Natural killer cell (primary cell): ENCODE measurements around the gene ZNF775. TPM values are rescaled to one million over a fixed set of nuclear protein-coding genes. Genes with fewer than 3 reads are reported as not detected.

Source experiments
- ATAC-seq, 3 donors: fragments of 150-1000 bp in 2 of 3; fragments of 200-7000 bp in 1 of 3; cut with Tn5 transposase; 1 replicate in 1 of 3; 2 replicates in 2 of 3; pipeline ENCODE4 v1.10.0; 2021; ENCODE audit warnings: mild to moderate bottlenecking in 2 of 3, moderate library complexity in 2 of 3
- DNase-seq, 2 donors: peaks; one replicate each; pipeline versions ENCODE4 v3.0.0 to v3.0.0-alpha.2; 2013 to 2021; ENCODE audit warnings: mixed read lengths in 1 of 2
- H3K27ac ChIP-seq: one replicate; pipeline ENCODE4 v1.5.1; 2013; ENCODE audit warnings: mild to moderate bottlenecking, low read length
- H3K27me3 ChIP-seq: one replicate; pipeline ENCODE4 v1.6.1; 2013; ENCODE audit warnings: low read length; ENCODE audit not compliant: control insufficient read depth, insufficient read depth
- H3K36me3 ChIP-seq: one replicate; pipeline ENCODE4 v1.6.1; 2013; ENCODE audit warnings: low read length; ENCODE audit not compliant: control insufficient read depth, insufficient read depth
- H3K4me1 ChIP-seq: one replicate; pipeline ENCODE4 v1.6.1; 2013; ENCODE audit warnings: low read length; ENCODE audit not compliant: control insufficient read depth, insufficient read depth
- H3K4me3 ChIP-seq: one replicate; pipeline ENCODE4 v1.5.1; 2013; ENCODE audit warnings: low read length
- H3K9me3 ChIP-seq: one replicate; pipeline ENCODE4 v1.6.1; 2013; ENCODE audit warnings: low read length; ENCODE audit not compliant: control insufficient read depth, insufficient read depth
- H3K27ac Mint-ChIP-seq, 2 donors: one replicate each; pipeline ENCODE4 v1.8.0; 2022; ENCODE audit warnings: mild to moderate bottlenecking in 2 of 2, mixed read lengths in 2 of 2, moderate library complexity in 1 of 2
- H3K27me3 Mint-ChIP-seq, 2 donors: one replicate each; pipeline ENCODE4 v1.8.0; 2022; ENCODE audit warnings: low read depth in 2 of 2, mixed read lengths in 2 of 2
- H3K36me3 Mint-ChIP-seq: one replicate; pipeline ENCODE4 v1.8.0; 2022; ENCODE audit warnings: mixed read lengths
- H3K4me1 Mint-ChIP-seq, 2 donors: one replicate each; pipeline ENCODE4 v1.8.0; 2022; ENCODE audit warnings: mixed read lengths in 2 of 2
- H3K4me3 Mint-ChIP-seq: one replicate; pipeline ENCODE4 v1.8.0; 2022; ENCODE audit warnings: mild to moderate bottlenecking, moderate library complexity, mixed read lengths
- H3K9me3 Mint-ChIP-seq, 2 donors: one replicate each; pipeline ENCODE4 v1.8.0; 2022; ENCODE audit warnings: mixed read lengths in 2 of 2
- WGBS: methylation state at CpG from one replicate; pipeline ENCODE4 v1.1.7; 2013; ENCODE audit warnings: missing lambda C conversion rate; ENCODE audit not compliant: insufficient coverage; 5-methylcytosine and 5-hydroxymethylcytosine counted together
- intact Hi-C: fragments of 100-400 bp; cut with micrococcal nuclease; formaldehyde crosslinking; loops from one replicate; pipeline ENCODE4 v1.14.2; 2022
- total RNA-seq, 4 donors: library from RNA; stranded (reverse); fragments of 120-200 nt in 1 of 4; gene quantifications; one replicate each; pipeline versions ENCODE4 v1.2.3 to v1.2.4, GENCODE V29; 2013 to 2022
- TF ChIP-seq, protein P1 (sequence below): fragments of 200-600 bp; IDR thresholded peaks from one replicate; pipeline ENCODE4 v1.8.0; 2022; ENCODE audit warnings: antibody characterized with exemption

Gene ZNF775
- total RNA-seq, 3 donors from 2014 or later (not counting 1 experiment from before 2014, with no cell fraction given) = 1.3 to 2.7 (median 1.6) TPM

DNA sequence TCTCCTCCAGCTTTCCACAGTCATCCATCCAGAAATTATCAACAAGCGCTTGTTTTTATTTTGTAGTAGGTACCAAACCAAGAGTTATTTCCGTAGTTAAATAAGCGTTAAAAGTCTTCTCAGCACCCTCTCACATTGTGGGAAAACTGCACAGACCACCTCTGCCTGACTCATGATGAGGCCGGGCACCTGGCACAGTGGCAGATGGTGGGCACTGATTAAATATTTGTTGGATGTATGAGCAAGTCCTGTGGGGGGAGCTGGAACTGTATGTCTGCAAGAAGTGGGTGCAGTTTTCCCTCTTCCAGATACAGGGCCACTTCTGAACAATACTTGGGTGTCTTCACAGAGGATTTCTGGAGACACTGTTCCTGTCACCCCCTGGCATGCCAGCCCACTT lies 15.8 kb upstream of the ZNF775 start:
- Mint-ChIP-seq H3K36me3 (no peaks in the 10 kb centered on the region), H3K4me1 (peaks cover 20 to 24% of the 10 kb centered on the region in 2 donors), H3K9me3 (peaks cover 0 to 3% of the 10 kb centered on the region in 2 donors), H3K4me3 (no peak overlapping the region), H3K27ac (no peak overlapping the region), H3K27me3 (peaks cover 0 to 5% of the 10 kb centered on the region in 2 donors)
- Histone ChIP-seq H3K4me1 (peaks cover 26% of the 10 kb centered on the region), H3K36me3 (no peaks in the 10 kb centered on the region), H3K4me3 (no peak overlapping the region), H3K27me3 (no peaks in the 10 kb centered on the region), H3K9me3 (no peaks in the 10 kb centered on the region), H3K27ac (no peak overlapping the region)
- ATAC-seq = no peak
- 60% methylated on average over 4 of the region's 4 CpGs for WGBS
- intact Hi-C loops = loop anchor here (2.0 kb wide), 1 partner anchor 15 kb away; the partner anchor contains the start of gene ZNF775
- TF ChIP-seq, protein P1, sequence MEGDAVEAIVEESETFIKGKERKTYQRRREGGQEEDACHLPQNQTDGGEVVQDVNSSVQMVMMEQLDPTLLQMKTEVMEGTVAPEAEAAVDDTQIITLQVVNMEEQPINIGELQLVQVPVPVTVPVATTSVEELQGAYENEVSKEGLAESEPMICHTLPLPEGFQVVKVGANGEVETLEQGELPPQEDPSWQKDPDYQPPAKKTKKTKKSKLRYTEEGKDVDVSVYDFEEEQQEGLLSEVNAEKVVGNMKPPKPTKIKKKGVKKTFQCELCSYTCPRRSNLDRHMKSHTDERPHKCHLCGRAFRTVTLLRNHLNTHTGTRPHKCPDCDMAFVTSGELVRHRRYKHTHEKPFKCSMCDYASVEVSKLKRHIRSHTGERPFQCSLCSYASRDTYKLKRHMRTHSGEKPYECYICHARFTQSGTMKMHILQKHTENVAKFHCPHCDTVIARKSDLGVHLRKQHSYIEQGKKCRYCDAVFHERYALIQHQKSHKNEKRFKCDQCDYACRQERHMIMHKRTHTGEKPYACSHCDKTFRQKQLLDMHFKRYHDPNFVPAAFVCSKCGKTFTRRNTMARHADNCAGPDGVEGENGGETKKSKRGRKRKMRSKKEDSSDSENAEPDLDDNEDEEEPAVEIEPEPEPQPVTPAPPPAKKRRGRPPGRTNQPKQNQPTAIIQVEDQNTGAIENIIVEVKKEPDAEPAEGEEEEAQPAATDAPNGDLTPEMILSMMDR = no peak
- no peak for DNase-seq

DNA sequence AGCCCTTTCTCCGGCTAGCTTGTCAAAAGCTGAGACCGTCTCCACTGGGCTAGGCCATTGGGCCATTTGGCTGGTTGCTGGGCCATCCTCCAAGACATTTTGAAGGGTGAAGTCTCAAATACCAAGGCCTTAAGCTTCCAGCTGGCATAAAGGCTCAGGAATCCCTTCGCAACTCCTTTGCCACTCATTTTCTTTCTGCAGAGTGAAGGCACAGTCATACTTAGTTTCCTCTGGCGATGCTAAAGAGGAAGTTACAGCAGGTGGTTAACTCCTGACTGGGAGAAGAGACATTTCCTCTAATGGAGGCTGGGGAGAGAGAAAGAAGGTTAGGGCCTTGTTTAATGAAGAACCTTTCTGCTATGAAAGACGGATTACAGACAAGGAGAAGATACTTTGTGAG lies 15.3 kb upstream of the ZNF775 start:
- H3K36me3 Mint-ChIP-seq = no peaks in the 10 kb centered on the region
- Histone ChIP-seq H3K27me3 (no peaks in the 10 kb centered on the region), H3K36me3 (no peaks in the 10 kb centered on the region), H3K27ac (no peak overlapping the region), H3K4me3 (no peak overlapping the region), H3K9me3 (no peaks in the 10 kb centered on the region), H3K4me1 (peaks cover 22% of the 10 kb centered on the region)
- no peak for ATAC-seq
- peaks cover 15 to 19% of the 10 kb centered on the region in 2 donors for H3K4me1 Mint-ChIP-seq
- H3K27me3 Mint-ChIP-seq = peaks cover 0 to 5% of the 10 kb centered on the region in 2 donors
- H3K27ac Mint-ChIP-seq = no peak overlapping the region
- TF ChIP-seq, protein P1 = no peak
- peaks cover 0 to 3% of the 10 kb centered on the region in 2 donors for H3K9me3 Mint-ChIP-seq
- intact Hi-C loops = loop anchor here (2.0 kb wide), 1 partner anchor 15 kb away; the partner anchor contains the start of gene ZNF775
- DNase-seq = no peak
- 56% methylated on average over 5 of the region's 5 CpGs for WGBS
- H3K4me3 Mint-ChIP-seq = no peak overlapping the region

DNA sequence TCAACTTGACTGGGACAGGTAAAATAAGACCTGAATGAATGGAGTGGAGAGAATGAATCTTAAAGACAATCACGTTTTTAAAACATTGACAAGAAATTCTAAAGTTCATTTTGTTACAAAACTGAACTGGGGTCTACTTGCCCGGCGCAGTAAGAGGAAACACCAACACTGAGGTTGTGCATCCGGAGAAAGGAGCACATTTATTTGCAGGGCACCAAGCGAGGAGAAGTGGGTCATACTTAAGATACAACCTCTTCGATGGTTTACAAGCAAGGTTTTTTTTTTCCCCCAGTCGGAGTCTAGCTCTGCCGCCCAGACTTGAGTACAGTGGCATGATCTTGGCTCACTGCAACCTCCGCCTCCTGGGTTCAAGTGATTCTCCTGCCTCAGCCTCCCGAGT lies 13.9 kb upstream of the ZNF775 start:
- Mint-ChIP-seq H3K9me3 (peaks cover 0 to under 1% of the 10 kb centered on the region in 2 donors), H3K4me1 (peaks cover 11 to 19% of the 10 kb centered on the region in 2 donors), H3K4me3 (no peak overlapping the region), H3K27me3 (no peaks in the 10 kb centered on the region), H3K27ac (no peak overlapping the region), H3K36me3 (no peaks in the 10 kb centered on the region)
- no peaks in the 10 kb centered on the region for H3K36me3 ChIP-seq
- H3K4me1 ChIP-seq = peaks cover 29% of the 10 kb centered on the region
- intact Hi-C loops = no loop called here
- ATAC-seq (no peak), DNase-seq (no peak)
- no peak overlapping the region for H3K4me3 ChIP-seq
- H3K27me3 ChIP-seq = no peaks in the 10 kb centered on the region
- TF ChIP-seq, protein P1 = no peak
- H3K9me3 ChIP-seq = no peaks in the 10 kb centered on the region
- H3K27ac ChIP-seq = peak overlapping the region; percentile 87
- 78% methylated on average over 10 of the region's 10 CpGs for whole genome bisulfite sequencing
